ENCODE data around the gene OR5AC2.

- TF ChIP-seq POLR2A (IDR thresholded peaks at IDR 0.05): no peak
- TF ChIP-seq, protein P1, sequence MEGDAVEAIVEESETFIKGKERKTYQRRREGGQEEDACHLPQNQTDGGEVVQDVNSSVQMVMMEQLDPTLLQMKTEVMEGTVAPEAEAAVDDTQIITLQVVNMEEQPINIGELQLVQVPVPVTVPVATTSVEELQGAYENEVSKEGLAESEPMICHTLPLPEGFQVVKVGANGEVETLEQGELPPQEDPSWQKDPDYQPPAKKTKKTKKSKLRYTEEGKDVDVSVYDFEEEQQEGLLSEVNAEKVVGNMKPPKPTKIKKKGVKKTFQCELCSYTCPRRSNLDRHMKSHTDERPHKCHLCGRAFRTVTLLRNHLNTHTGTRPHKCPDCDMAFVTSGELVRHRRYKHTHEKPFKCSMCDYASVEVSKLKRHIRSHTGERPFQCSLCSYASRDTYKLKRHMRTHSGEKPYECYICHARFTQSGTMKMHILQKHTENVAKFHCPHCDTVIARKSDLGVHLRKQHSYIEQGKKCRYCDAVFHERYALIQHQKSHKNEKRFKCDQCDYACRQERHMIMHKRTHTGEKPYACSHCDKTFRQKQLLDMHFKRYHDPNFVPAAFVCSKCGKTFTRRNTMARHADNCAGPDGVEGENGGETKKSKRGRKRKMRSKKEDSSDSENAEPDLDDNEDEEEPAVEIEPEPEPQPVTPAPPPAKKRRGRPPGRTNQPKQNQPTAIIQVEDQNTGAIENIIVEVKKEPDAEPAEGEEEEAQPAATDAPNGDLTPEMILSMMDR (IDR thresholded peaks at IDR 0.05): no peak
Measured at GRCh38 chr3:98056035-98056434, 30.9 kb upstream of the OR5AC2 start.

Data from adrenal gland (tissue), 5 donors.